ENCODE data around the gene CELSR1. TPM values are rescaled to one million over a fixed set of nuclear protein-coding genes. Genes with fewer than 3 reads are reported as not detected.
A peak's percentile ranks its signal among the peaks of the same experiment; 100 is the strongest.
"Not testable (repeated sequence)": the region's sequence is repeated elsewhere in the genome, so short reads cannot be mapped to it uniquely, and the experiment has no call there.

Gene CELSR1
- total RNA-seq, 2 donors from 2014 or later = 24.4 to 34.1 TPM

DNA sequence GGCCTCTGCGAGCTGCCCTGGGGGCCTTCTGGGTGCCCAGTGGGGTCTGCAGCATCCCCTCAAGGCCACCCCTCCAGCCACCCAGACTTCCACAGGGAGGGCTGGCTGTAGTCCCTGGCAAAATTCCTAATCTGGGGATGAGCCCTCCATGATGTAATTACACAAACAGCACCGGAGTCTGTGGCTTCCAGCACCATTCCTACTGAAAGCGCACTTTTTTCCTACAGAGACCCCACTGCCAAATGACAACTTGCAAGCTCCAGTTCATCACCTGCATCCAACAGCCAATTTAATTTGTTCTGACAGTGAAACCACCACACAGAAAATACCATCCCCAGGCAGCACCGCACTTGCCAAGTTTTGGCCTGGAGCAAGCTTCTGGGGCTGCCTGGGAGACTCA lies 131.5 kb downstream of the CELSR1 start:
- H3K36me3 Mint-ChIP-seq (ENCODE audit: low read depth) = peaks cover 15% of the 10 kb centered on the region
- H3K9ac ChIP-seq (ENCODE audit: extremely low read depth, low read length, poor library complexity, severe bottlenecking) = no peak overlapping the region
- no peaks in the 10 kb centered on the region for H3K4me1 ChIP-seq (ENCODE audit: control insufficient read depth, insufficient read depth, low read length)
- H3K27me3 Mint-ChIP-seq (ENCODE audit: insufficient read depth) = no peaks in the 10 kb centered on the region
- no peak overlapping the region for H3K27ac ChIP-seq (ENCODE audit: low read depth, low read length)
- H3K27me3 ChIP-seq (ENCODE audit: control insufficient read depth, insufficient read depth, low read length, poor library complexity, severe bottlenecking) = no peaks in the 10 kb centered on the region
- H3K9me3 ChIP-seq (ENCODE audit: control insufficient read depth, low read length) = no peaks in the 10 kb centered on the region
- WGBS, 2 experiments (ENCODE audit: insufficient coverage in 1 of 2, insufficient read length in 1 of 2) = 98 to 100% methylated on average over 3 to 4 of the region's 4 CpGs
- TF ChIP-seq, protein P1, sequence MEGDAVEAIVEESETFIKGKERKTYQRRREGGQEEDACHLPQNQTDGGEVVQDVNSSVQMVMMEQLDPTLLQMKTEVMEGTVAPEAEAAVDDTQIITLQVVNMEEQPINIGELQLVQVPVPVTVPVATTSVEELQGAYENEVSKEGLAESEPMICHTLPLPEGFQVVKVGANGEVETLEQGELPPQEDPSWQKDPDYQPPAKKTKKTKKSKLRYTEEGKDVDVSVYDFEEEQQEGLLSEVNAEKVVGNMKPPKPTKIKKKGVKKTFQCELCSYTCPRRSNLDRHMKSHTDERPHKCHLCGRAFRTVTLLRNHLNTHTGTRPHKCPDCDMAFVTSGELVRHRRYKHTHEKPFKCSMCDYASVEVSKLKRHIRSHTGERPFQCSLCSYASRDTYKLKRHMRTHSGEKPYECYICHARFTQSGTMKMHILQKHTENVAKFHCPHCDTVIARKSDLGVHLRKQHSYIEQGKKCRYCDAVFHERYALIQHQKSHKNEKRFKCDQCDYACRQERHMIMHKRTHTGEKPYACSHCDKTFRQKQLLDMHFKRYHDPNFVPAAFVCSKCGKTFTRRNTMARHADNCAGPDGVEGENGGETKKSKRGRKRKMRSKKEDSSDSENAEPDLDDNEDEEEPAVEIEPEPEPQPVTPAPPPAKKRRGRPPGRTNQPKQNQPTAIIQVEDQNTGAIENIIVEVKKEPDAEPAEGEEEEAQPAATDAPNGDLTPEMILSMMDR (conservative IDR thresholded peaks at IDR 0.05) = no peak
- no peaks in the 10 kb centered on the region for H3K9me3 Mint-ChIP-seq
- no peak overlapping the region for H3K4me3 ChIP-seq (ENCODE audit: low read length)
- H3K27ac Mint-ChIP-seq = peak overlapping the region; percentile 26
- H3K36me3 ChIP-seq (ENCODE audit: control insufficient read depth, insufficient read depth, low read length) = peaks cover 9% of the 10 kb centered on the region
- no peaks in the 10 kb centered on the region for H3K4me1 Mint-ChIP-seq
- DNase-seq = no peak
- H3K4me3 Mint-ChIP-seq = no peak overlapping the region

DNA sequence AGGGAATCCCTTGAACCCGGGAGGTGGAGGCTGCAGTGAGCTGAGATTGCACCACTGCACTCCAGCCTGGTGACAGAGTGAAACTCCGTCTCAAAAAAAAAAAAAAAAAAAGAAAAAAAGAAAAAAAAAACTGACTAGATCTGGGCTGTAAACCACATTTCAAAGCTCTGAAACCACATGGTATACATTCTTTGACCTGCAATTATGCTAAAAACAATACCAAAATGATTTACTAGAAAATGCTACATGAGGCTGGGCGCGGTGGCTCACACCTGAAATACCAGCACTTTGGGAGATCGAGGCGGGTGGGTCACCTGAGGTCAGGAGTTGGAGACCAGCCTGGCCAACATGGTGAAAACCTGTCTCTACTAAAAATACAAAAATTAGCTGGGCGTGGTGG lies 133.5 kb downstream of the CELSR1 start:
- H3K4me3 ChIP-seq (ENCODE audit: low read length); H3K9ac ChIP-seq (ENCODE audit: extremely low read depth, low read length, poor library complexity, severe bottlenecking); H3K4me3 Mint-ChIP-seq; H3K27ac Mint-ChIP-seq; H3K4me1 Mint-ChIP-seq; H3K36me3 ChIP-seq (ENCODE audit: control insufficient read depth, insufficient read depth, low read length); H3K27me3 ChIP-seq (ENCODE audit: control insufficient read depth, insufficient read depth, low read length, poor library complexity, severe bottlenecking); H3K4me1 ChIP-seq (ENCODE audit: control insufficient read depth, insufficient read depth, low read length); H3K27ac ChIP-seq (ENCODE audit: low read depth, low read length); DNase-seq; H3K9me3 ChIP-seq (ENCODE audit: control insufficient read depth, low read length); H3K9me3 Mint-ChIP-seq; H3K27me3 Mint-ChIP-seq (ENCODE audit: insufficient read depth): not testable (repeated sequence)
- H3K36me3 Mint-ChIP-seq (ENCODE audit: low read depth) = peaks cover 10% of the 10 kb centered on the region
- 94 to 96% methylated on average over 5 to 6 of the region's 7 CpGs for WGBS, 2 experiments (ENCODE audit: insufficient coverage in 1 of 2, insufficient read length in 1 of 2)

DNA sequence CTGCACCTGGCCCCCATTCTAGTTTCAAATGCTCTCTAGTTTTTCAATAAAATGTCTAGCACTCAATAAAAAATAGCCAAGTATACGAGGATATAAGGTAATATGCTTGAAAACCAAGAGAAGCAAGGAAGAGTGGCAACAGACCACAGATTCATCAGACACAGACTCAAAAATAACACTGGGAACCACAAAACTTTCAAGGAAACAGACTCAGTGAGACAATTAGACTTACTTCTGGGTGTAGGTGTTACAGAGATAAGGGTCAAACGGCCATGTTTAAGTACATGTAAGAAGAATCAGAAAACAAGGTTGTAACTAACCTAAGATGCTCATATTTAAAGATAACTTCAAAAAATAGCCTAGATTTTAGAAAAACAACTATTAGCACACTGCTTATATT lies 134.9 kb downstream of the CELSR1 start:
- peaks cover 18% of the 10 kb centered on the region for H3K36me3 Mint-ChIP-seq (ENCODE audit: low read depth)

More for the DNA sequence above, 134.9 kb downstream of the CELSR1 start:
- TF ChIP-seq, protein P1 (conservative IDR thresholded peaks at IDR 0.05) = no peak
- WGBS, 2 experiments (ENCODE audit: insufficient coverage in 1 of 2, insufficient read length in 1 of 2) = 97% methylated on average over 2 of the region's 2 CpGs; no CpG with 5 or more reads in 1 of the 2 experiments
- Histone ChIP-seq H3K4me1 (ENCODE audit: control insufficient read depth, insufficient read depth, low read length) (no peaks in the 10 kb centered on the region), H3K36me3 (ENCODE audit: control insufficient read depth, insufficient read depth, low read length) (no peaks in the 10 kb centered on the region), H3K9me3 (ENCODE audit: control insufficient read depth, low read length) (no peaks in the 10 kb centered on the region), H3K4me3 (ENCODE audit: low read length) (no peak overlapping the region), H3K9ac (ENCODE audit: extremely low read depth, low read length, poor library complexity, severe bottlenecking) (no peak overlapping the region), H3K27me3 (ENCODE audit: control insufficient read depth, insufficient read depth, low read length, poor library complexity, severe bottlenecking) (no peaks in the 10 kb centered on the region), H3K27ac (ENCODE audit: low read depth, low read length) (no peak overlapping the region)
- no peak overlapping the region for H3K4me3 Mint-ChIP-seq
- H3K27ac Mint-ChIP-seq = no peak overlapping the region
- no peaks in the 10 kb centered on the region for H3K9me3 Mint-ChIP-seq
- no peak for DNase-seq
- H3K27me3 Mint-ChIP-seq (ENCODE audit: insufficient read depth) = no peaks in the 10 kb centered on the region
- H3K4me1 Mint-ChIP-seq = no peaks in the 10 kb centered on the region
